HL-60 (cell line): ENCODE data around the gene PRICKLE3.

Experiments used
- GABPA ChIP-seq: IDR thresholded peaks from 2 replicates; pipeline ENCODE4 v1.6.1; 2012; ENCODE audit warnings: low read depth
- POLR2AphosphoS5 ChIP-seq: IDR thresholded peaks from 2 replicates; pipeline ENCODE4 v1.6.1; 2012; ENCODE audit warnings: low read depth
- SPI1 ChIP-seq: IDR thresholded peaks from 2 replicates; pipeline ENCODE4 v1.6.1; 2012; ENCODE audit warnings: low read depth, mild to moderate bottlenecking, borderline replicate concordance
- TF ChIP-seq, protein P1 (sequence below): IDR thresholded peaks from one replicate; pipeline ENCODE4 v1.5.1; 2011; ENCODE audit warnings: low read length, control low read depth, inconsistent platforms; ENCODE audit not compliant: insufficient read depth

DNA sequence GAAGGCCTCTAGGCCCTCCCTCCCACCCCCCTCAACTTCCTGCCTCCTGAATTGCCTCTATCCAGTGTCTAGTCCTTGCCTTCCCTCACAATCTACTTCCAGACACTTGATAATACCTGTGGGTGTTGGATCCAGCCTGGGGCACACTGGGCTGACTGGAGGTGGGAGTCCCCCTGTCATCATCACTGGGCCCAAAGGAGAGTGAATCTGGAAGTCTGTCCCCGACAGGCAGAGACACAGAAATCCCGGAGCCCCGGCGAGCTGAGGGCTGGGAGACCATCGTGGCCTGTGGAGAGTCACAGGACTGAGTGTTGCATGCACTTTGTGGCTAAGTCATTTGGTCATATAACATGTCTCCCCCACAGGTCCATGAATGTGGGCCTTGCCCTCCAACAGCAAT lies 22.2 kb upstream of the PRICKLE3 start:
- TF ChIP-seq, protein P1, sequence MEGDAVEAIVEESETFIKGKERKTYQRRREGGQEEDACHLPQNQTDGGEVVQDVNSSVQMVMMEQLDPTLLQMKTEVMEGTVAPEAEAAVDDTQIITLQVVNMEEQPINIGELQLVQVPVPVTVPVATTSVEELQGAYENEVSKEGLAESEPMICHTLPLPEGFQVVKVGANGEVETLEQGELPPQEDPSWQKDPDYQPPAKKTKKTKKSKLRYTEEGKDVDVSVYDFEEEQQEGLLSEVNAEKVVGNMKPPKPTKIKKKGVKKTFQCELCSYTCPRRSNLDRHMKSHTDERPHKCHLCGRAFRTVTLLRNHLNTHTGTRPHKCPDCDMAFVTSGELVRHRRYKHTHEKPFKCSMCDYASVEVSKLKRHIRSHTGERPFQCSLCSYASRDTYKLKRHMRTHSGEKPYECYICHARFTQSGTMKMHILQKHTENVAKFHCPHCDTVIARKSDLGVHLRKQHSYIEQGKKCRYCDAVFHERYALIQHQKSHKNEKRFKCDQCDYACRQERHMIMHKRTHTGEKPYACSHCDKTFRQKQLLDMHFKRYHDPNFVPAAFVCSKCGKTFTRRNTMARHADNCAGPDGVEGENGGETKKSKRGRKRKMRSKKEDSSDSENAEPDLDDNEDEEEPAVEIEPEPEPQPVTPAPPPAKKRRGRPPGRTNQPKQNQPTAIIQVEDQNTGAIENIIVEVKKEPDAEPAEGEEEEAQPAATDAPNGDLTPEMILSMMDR: no peak
- no peak for TF ChIP-seq GABPA
- no peak for TF ChIP-seq POLR2AphosphoS5
- no peak for TF ChIP-seq SPI1
